SK-MEL-5 (cell line): ENCODE results near the gene ZNF554. TPM values are rescaled to one million over a fixed set of nuclear protein-coding genes. Genes with fewer than 3 reads are reported as not detected.

Experiments used
- DNase-seq: peaks from one replicate; pipeline ENCODE4 v3.0.0-alpha.2; 2016; ENCODE audit warnings: low read depth, low spot score
- in situ Hi-C: cut with HindIII; loops from 2 replicates; pipeline ENCODE4 v1.10.0; 2016; ENCODE audit warnings: low sequenced_read_pairs, high pct_unique_total_duplicates, low pct_unique_long_range_greater_than_20kb
- polyA plus RNA-seq, 2 experiments: library from polyadenylated mRNA; depleted of rRNA; stranded (reverse); fragments of >200 nt; gene quantifications; 2 replicates each; pipeline ENCODE4 v1.2.3, GENCODE V29; 2015
- total RNA-seq: library from RNA; depleted of rRNA; stranded (reverse); fragments of >200 nt; shearing (Covaris generic); gene quantifications from 2 replicates; pipeline ENCODE4 v1.2.3, GENCODE V29; 2014; rRNA removed

The ZNF554 gene
- 0.92 and 1.9 TPM in 2 replicates for total RNA-seq
- polyA plus RNA-seq (2015; cell fraction: cytosol; rRNA removed), result 0.30 and 1.1 TPM in 2 replicates
- 1.4 and 1.7 TPM in 2 replicates for polyA plus RNA-seq (2015; cell fraction: nucleus; rRNA removed)

DNA sequence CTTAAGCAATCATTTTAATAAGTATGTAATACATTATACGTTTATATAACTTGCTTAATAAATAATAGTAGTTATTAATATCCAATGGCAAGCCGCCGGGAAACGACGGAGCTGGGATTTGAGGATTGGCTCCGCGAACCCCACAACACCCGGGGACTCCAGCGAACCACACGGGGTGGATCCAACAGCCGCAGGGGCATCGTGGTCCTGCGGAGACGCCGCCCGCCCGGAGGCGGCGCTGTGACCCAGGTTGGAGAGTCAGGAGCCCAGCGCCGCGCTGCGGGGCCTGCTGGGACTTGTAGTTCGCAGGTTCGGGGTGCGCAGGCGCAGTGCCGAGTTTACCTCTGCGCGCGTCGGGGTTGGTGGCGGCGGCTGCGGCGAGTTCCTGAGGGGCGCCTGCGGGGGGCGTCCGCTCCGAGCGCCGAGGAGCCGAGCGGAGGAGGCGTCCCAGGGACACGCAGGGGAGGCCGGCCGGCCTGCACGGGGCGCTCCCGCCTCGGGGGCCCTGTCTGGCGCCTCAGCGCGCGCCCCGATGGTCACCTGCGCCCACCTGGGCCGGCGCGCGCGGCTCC is at the start of gene ZNF554:
Gene ZNF554, plus strand, starts transcription at position 329 of the 572 bp plus-strand sequence. Its CDS starts 204 bp downstream, at position 533.
- in situ Hi-C loops, result no loop called here
- peak; percentile 91 for DNase-seq

- no peak for DNase-seq
- in situ Hi-C loops, result no loop called here
Measured at GRCh38 chr19:2770055-2771013, 49.3 kb upstream of the ZNF554 start.

DNA sequence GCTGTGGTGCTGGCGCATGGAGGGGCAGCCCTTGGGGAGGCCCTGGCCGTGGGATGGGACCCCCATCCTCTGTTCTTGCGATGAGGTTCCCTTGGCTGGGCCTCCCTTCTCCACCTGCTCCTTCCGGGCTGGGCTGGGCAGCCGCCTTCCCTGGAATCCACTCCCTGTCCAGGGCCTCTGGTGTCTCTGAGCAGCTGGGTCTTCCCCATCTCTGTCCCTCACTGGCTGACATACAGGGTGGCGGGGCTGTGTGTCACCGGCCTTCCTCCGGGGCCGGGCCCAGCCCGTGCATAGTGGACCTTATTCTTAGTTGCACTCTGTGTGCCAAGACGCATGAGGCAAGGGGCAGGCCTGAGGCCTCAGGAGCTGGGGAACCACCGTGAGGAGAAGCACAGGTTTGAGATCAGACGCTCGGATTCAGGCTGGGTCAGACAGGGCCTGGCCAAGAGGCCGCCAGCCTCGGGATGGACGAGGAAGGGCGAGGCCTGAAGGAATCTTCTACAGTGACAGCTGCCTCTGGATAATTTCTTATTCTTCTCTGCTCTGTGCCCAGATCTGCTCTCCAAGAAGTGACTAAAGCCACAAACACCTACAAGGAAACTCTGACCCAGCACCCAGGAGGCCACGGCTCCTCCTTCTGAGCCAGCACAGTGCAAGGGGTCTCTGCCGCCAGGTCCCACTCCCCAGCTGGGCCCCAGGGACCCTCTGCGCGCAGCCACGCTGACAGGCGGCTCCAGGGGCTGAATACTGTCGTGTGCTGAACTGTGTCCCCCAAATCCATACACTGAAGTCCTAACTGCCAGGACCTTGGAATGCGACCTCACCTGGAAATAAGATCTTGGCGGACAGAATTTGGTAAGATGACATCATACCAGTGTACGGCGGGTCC is 47.6 kb upstream of the ZNF554 start:
- DNase-seq, result no peak
- in situ Hi-C loops, result no loop called here

DNA sequence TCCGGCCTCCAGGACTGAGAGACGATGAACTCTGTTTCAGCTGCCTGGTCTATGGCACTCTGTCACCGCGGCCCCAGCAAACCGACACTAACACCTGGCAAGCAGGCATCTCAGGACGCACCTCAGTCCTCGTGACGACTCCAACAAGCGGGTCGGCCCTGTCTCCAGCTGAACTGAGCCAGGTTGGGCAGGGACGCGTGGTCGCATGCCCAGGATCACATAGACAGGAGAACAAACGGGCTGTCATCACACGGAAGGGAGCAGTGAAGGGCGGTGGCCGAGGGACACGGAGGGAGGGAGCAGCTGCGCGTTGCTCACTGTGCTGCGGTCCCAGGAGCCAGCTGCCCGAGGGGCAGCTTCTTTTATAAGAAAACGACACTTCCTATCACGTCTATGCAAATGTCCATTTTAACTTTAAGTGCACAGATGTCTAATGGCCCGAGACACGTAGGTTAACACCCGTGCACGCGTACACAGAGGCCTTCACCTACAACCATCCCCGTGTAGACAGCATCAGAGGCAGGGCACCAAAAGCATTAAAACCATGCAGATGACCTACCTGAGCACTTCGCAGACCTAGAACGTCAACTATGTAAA is 45.5 kb upstream of the ZNF554 start:
- in situ Hi-C loops, result no loop called here
- no peak for DNase-seq

DNA sequence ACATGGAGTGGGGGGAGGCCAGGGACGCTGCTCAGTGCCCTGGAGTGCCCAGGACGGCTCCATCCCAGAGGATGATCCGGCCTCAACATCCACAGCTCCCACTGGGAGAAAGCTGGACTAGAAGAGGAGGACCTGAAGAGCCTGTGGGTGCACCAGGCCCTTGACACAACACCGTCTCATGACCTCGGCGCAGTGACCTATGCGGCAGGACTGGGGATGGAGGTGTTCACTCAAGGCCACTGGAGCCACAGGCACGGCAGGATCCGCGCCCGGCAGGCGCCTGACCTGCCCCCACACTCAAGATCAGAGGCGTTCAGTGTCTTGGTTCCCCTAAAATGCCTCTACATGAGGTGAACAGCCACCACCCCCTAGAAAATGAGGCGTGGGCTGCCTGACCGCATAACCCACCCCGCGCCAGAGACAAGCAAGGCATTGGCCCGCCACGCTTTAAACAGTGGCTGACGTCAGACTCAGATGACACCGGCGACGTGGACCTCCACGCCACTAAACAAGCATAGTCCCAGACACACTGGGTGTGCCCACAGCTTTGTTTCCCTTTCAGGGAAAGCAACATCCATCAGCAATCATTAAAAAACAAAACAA is 44.6 kb upstream of the ZNF554 start:
- no peak for DNase-seq
- in situ Hi-C loops, result no loop called here

- in situ Hi-C loops, result no loop called here
- peak; percentile 37 for DNase-seq
Measured at GRCh38 chr19:2775556-2776430, 43.9 kb upstream of the ZNF554 start.

- DNase-seq, result no peak
- in situ Hi-C loops, result no loop called here
Measured at GRCh38 chr19:2777952-2778683, 41.5 kb upstream of the ZNF554 start.

- DNase-seq, result no peak
- in situ Hi-C loops, result no loop called here
Measured at GRCh38 chr19:2779121-2779740, 40.4 kb upstream of the ZNF554 start.

GRCh38 chr19:2780284-2780683 is 39.4 kb upstream of the ZNF554 start:
- DNase-seq, result no peak
- in situ Hi-C loops, result no loop called here

- in situ Hi-C loops, result no loop called here
- DNase-seq, result no peak
Measured at GRCh38 chr19:2782329-2782935, 37.2 kb upstream of the ZNF554 start.

DNA sequence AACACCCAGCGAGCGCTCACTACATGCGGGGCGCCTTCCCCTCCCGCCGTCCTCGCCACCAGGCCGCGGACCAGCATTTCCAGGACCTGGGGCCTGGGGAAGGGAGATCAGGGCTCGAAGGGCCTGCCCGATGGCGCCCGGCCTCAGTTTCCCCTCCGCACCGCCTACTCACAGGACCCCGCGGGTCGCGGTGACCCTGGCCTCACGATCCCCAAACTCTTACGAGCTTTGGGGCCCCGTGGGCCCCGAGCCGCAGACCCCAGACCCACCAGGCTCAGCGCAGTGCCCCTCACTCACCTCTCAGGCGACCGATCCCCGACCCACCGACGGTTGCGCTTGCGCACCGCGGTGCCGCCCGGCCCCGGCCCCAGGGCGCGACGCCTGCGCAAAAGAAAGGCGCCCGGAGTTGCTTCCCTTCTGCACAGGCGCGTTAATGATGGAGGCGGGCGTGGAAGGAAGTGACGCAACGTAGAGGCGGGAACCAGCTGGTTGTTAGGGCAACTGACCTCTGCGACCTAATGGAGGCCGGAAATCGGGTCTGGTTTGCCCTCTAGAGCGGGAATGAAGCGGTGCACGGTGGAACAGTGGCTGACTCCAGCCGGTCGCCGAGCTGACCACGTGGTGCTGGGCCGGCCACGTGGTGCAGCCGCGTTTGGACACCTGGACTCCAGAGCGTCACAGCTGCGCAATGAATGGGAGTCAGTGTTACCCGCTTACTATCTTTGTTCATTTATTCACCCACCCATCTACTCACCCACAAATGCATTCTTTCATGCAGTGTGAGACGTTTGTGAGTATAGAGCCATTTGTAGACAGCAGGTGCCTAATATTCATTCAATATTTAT is 36.5 kb upstream of the ZNF554 start, which contains the start of gene SGTA:
Gene SGTA, minus strand, starts transcription at position 338 of the 845 bp plus-strand sequence. CDS start 14,205 bp downstream, outside the sequence.
- in situ Hi-C loops, result no loop called here

DNA sequence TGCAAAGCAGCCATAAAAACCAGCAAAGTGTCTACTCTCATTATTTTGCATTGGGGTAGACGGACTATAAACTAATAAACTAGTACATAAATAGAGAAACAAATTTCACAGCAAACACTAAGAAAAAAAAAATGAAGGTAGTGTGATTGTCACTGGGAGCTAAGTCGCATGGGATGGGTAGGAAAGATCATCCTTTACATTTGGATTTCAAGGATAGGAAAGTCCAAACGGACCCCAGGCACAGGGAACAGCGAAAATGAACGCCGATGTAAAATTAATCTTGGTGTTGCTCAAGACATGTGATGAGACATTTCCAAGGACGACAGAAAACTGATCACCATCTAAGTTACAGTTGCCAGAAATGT is 35.9 kb upstream of the ZNF554 start:
- no peak for DNase-seq
- in situ Hi-C loops, result no loop called here

More for the DNA sequence above, 36.5 kb upstream of the ZNF554 start, which contains the start of gene SGTA:
- DNase-seq, result peak; percentile 99

GRCh38 chr19:2785244-2785997 is 34.2 kb upstream of the ZNF554 start, which contains the start of gene THOP1:
Gene THOP1, plus strand, starts transcription at chr19:2785503. Its CDS starts 160 bp downstream, at chr19:2785663.
- in situ Hi-C loops, result no loop called here
- DNase-seq, result peak; percentile 98
